Esophagus squamous epithelium (tissue), 5 donors: ENCODE data around the gene PXN. TPM values are rescaled to one million over a fixed set of nuclear protein-coding genes. Genes with fewer than 3 reads are reported as not detected.

Experiments
- DNase-seq: peaks from one replicate; lab custom pipeline; 2025; lab: John Stamatoyannopoulos, UW
- H3K27ac ChIP-seq, 4 donors: fragments of 200-600 bp; sonication (generic); one replicate each; pipeline ENCODE4 v1.5.1; 2016 to 2019; ENCODE audit warnings: mild to moderate bottlenecking in 1 of 4
- H3K27me3 ChIP-seq, 4 donors: fragments of 200-600 bp; sonication (generic); 1 replicate in 3 of 4; 2 replicates in 1 of 4; pipeline versions ENCODE4 v1.5.1 to v1.6.0; 2017 to 2021; ENCODE audit warnings: antibody characterized with exemption in 1 of 4
- H3K36me3 ChIP-seq, 3 donors: fragments of 200-600 bp; sonication (generic); one replicate each; pipeline ENCODE4 v1.5.1; 2016 to 2019
- H3K4me1 ChIP-seq, 3 donors: fragments of 200-600 bp; sonication (generic); one replicate each; pipeline ENCODE4 v1.5.1; 2017 to 2019
- H3K4me3 ChIP-seq, 4 donors: fragments of 200-600 bp; sonication (generic); 1 replicate in 3 of 4; 2 replicates in 1 of 4; pipeline ENCODE4 v1.5.1; 2016 to 2019; ENCODE audit warnings: mild to moderate bottlenecking in 2 of 4, moderate library complexity in 1 of 4
- H3K9me3 ChIP-seq, 3 donors: fragments of 200-600 bp; sonication (generic); one replicate each; pipeline ENCODE4 v1.5.1; 2016 to 2019
- POLR2A ChIP-seq, 4 donors: fragments of 450-650 bp; IDR thresholded peaks; one replicate each; pipeline ENCODE4 v1.6.1; 2017; ENCODE audit warnings: antibody characterized with exemption in 4 of 4, mild to moderate bottlenecking in 4 of 4, moderate library complexity in 3 of 4
- WGBS, 2 donors: methylation state at CpG; one replicate each; pipeline ENCODE4 v1.1.5; 2018; 5-methylcytosine and 5-hydroxymethylcytosine counted together
- intact Hi-C: fragments of 100-400 bp; cut with DNase I; formaldehyde crosslinking; loops from one replicate; pipeline ENCODE4 v1.15.0; 2022
- total RNA-seq, 4 donors: library from RNA; depleted of rRNA; stranded (reverse); fragments of >200 nt; gene quantifications; one replicate each; pipeline ENCODE4 v1.1.0, GENCODE V29; 2016
- TF ChIP-seq, protein P1 (sequence below), 6 experiments: fragments of 450-650 bp in 4 of 6; fragments of 200-600 bp in 2 of 6; sonication (generic) in 2 of 6; IDR thresholded peaks; one replicate each; pipeline ENCODE4 v1.5.1; 2016 to 2019; ENCODE audit warnings: antibody characterized with exemption in 6 of 6, mild to moderate bottlenecking in 4 of 6, moderate library complexity in 4 of 6
- donor health status: DM: yes; HTN: yes; CAD: no.

Gene PXN
- total RNA-seq, 4 donors from 2014 or later, result 18.2 to 44.4 (median 21.4) TPM

GRCh38 chr12:120190985-120191480, 74.5 kb downstream of the PXN start:
- H3K27ac ChIP-seq, result no peak overlapping the region
- no peak for TF ChIP-seq POLR2A (IDR thresholded peaks at IDR 0.05)
- peaks cover 0 to 66% (median 26%) of the 10 kb centered on the region in 3 donors for H3K36me3 ChIP-seq
- no peak for DNase-seq
- H3K4me1 ChIP-seq, result peaks cover 27 to 41% (median 28%) of the 10 kb centered on the region in 3 donors
- H3K9me3 ChIP-seq, result no peaks in the 10 kb centered on the region
- no peak overlapping the region for H3K4me3 ChIP-seq
- H3K27me3 ChIP-seq, result no peaks in the 10 kb centered on the region
- intact Hi-C loops, result no loop called here
- 81 to 85% methylated on average over 7 of the region's 7 CpGs for WGBS, 2 donors

- intact Hi-C loops, result no loop called here
- TF ChIP-seq POLR2A (IDR thresholded peaks at IDR 0.05), result no peak
- TF ChIP-seq, protein P1, sequence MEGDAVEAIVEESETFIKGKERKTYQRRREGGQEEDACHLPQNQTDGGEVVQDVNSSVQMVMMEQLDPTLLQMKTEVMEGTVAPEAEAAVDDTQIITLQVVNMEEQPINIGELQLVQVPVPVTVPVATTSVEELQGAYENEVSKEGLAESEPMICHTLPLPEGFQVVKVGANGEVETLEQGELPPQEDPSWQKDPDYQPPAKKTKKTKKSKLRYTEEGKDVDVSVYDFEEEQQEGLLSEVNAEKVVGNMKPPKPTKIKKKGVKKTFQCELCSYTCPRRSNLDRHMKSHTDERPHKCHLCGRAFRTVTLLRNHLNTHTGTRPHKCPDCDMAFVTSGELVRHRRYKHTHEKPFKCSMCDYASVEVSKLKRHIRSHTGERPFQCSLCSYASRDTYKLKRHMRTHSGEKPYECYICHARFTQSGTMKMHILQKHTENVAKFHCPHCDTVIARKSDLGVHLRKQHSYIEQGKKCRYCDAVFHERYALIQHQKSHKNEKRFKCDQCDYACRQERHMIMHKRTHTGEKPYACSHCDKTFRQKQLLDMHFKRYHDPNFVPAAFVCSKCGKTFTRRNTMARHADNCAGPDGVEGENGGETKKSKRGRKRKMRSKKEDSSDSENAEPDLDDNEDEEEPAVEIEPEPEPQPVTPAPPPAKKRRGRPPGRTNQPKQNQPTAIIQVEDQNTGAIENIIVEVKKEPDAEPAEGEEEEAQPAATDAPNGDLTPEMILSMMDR (IDR thresholded peaks at IDR 0.05), result no peak
- H3K9me3 ChIP-seq, result no peaks in the 10 kb centered on the region
- H3K36me3 ChIP-seq, result peaks cover 0 to 68% (median 26%) of the 10 kb centered on the region in 3 donors
- no peak overlapping the region for H3K4me3 ChIP-seq
- 94 to 96% methylated on average over 5 of the region's 5 CpGs for WGBS, 2 donors
- H3K4me1 ChIP-seq, result peaks cover 21 to 35% (median 22%) of the 10 kb centered on the region in 3 donors
- H3K27ac ChIP-seq, result no peak overlapping the region
- DNase-seq, result no peak
- no peaks in the 10 kb centered on the region for H3K27me3 ChIP-seq
Observed at GRCh38 chr12:120190386-120190785, 75.1 kb downstream of the PXN start.

GRCh38 chr12:120186654-120187053, 78.9 kb downstream of the PXN start:
- no peak for TF ChIP-seq POLR2A (IDR thresholded peaks at IDR 0.05)
- TF ChIP-seq, protein P1 (IDR thresholded peaks at IDR 0.05), result no peak
- Histone ChIP-seq H3K27me3 (no peaks in the 10 kb centered on the region), H3K4me3 (no peak overlapping the region), H3K4me1 (peaks cover 0 to 2% (median 0%) of the 10 kb centered on the region in 3 donors), H3K9me3 (no peaks in the 10 kb centered on the region), H3K27ac (no peak overlapping the region), H3K36me3 (peaks cover 16 to 95% (median 43%) of the 10 kb centered on the region in 3 donors)
- WGBS, 2 donors, result 86 to 93% methylated on average over 4 of the region's 4 CpGs
- no peak for DNase-seq
- intact Hi-C loops, result no loop called here

DNA sequence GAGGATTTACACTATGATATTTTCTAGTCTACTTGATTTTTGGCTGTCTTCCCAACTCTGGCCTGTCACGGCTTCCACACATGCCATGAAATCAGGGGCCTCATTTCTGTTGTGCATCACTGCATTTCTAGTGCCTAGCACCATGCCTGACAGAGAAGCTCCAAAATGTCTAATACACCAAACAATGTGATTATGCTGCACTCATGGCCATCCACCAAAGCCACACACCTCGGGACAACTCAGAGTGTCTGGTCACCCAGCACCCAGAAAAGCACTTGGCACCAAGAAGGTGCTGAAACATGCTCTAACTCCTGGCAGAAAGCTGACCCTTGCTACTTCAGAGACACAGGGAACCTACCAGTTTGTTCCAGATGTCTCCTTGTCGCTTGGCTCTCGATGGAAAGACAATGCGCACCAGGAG, 82.3 kb downstream of the PXN start:
- intact Hi-C loops, result no loop called here
- TF ChIP-seq, protein P1 (IDR thresholded peaks at IDR 0.05), result no peak
- TF ChIP-seq POLR2A (IDR thresholded peaks at IDR 0.05), result no peak
- H3K27ac ChIP-seq, result no peak overlapping the region
- DNase-seq, result no peak
- 80 to 96% methylated on average over 1 to 5 of the region's 5 CpGs for WGBS, 2 donors
- no peaks in the 10 kb centered on the region for H3K27me3 ChIP-seq
- no peaks in the 10 kb centered on the region for H3K4me1 ChIP-seq
- H3K9me3 ChIP-seq, result no peaks in the 10 kb centered on the region
- no peak overlapping the region for H3K4me3 ChIP-seq
- H3K36me3 ChIP-seq, result peaks cover 23 to 98% (median 51%) of the 10 kb centered on the region in 3 donors

GRCh38 chr12:120181991-120182631, 83.4 kb downstream of the PXN start:
- intact Hi-C loops, result no loop called here
- Histone ChIP-seq H3K36me3 (peaks cover 31 to 98% (median 53%) of the 10 kb centered on the region in 3 donors), H3K4me1 (no peaks in the 10 kb centered on the region)

More at GRCh38 chr12:120181991-120182631, 83.4 kb downstream of the PXN start:
- no peaks in the 10 kb centered on the region for H3K27me3 ChIP-seq
- no peak overlapping the region for H3K4me3 ChIP-seq
- peak overlapping the region in 1 of 4 donors; percentile 1 for H3K27ac ChIP-seq
- 74 to 78% methylated on average over 6 to 7 of the region's 8 CpGs for WGBS, 2 donors
- no peak for DNase-seq
- no peak for TF ChIP-seq POLR2A (IDR thresholded peaks at IDR 0.05)
- TF ChIP-seq, protein P1 (IDR thresholded peaks at IDR 0.05), result peak in 2 of 6 experiments; percentile 16 to 18
- no peaks in the 10 kb centered on the region for H3K9me3 ChIP-seq
